CD4-positive, alpha-beta T cell treated with Interleukin-4 for 4 hours (primary cell): ENCODE measurements around the gene FXYD6.
"Not testable (repeated sequence)": the region's sequence is repeated elsewhere in the genome, so short reads cannot be mapped to it uniquely, and the experiment has no call there.

Source experiments
- DNase-seq: peaks from one replicate; pipeline ENCODE4 v3.0.0-alpha.2; 2020

FXYD6 gene

GRCh38 chr11:117814766-117815261, 61.6 kb downstream of the FXYD6 start:
- peak; percentile 86 for DNase-seq

GRCh38 chr11:117814204-117814765, 62.2 kb downstream of the FXYD6 start:
- DNase-seq: no peak

- not testable (repeated sequence) for DNase-seq
These were observed 66.4 kb downstream of the FXYD6 start for GRCh38 chr11:117810056-117810451.

GRCh38 chr11:117809236-117810055, 67.0 kb downstream of the FXYD6 start:
- DNase-seq: peak; percentile 39

- no peak for DNase-seq
These were observed 67.7 kb downstream of the FXYD6 start for GRCh38 chr11:117808784-117809183.

GRCh38 chr11:117807482-117808327, 68.8 kb downstream of the FXYD6 start:
- peak; percentile 71 for DNase-seq

- DNase-seq: no peak
These were observed 69.6 kb downstream of the FXYD6 start for GRCh38 chr11:117806846-117807245.

- no peak for DNase-seq
These were observed 71.4 kb downstream of the FXYD6 start for GRCh38 chr11:117805045-117805444.

GRCh38 chr11:117803896-117804295, 72.6 kb downstream of the FXYD6 start:
- DNase-seq: no peak

GRCh38 chr11:117799634-117800033, 76.8 kb downstream of the FXYD6 start:
- no peak for DNase-seq

GRCh38 chr11:117796872-117797529, 79.5 kb downstream of the FXYD6 start, which contains the start of gene DSCAML1:
TSS of gene DSCAML1 (minus strand) at chr11:117797216. CDS start at chr11:117797079, 137 bp downstream.
- no peak for DNase-seq

GRCh38 chr11:117796456-117796871, 80.0 kb downstream of the FXYD6 start:
- no peak for DNase-seq

- DNase-seq: no peak
These were observed 80.6 kb downstream of the FXYD6 start for GRCh38 chr11:117795638-117796455.

- no peak for DNase-seq
These were observed 81.5 kb downstream of the FXYD6 start for GRCh38 chr11:117794772-117795629.

GRCh38 chr11:117794135-117794534, 82.3 kb downstream of the FXYD6 start:
- no peak for DNase-seq

GRCh38 chr11:117793583-117793982, 82.9 kb downstream of the FXYD6 start:
- no peak for DNase-seq

- no peak for DNase-seq
These were observed 83.5 kb downstream of the FXYD6 start for GRCh38 chr11:117792992-117793391.

GRCh38 chr11:117792241-117792640, 84.2 kb downstream of the FXYD6 start:
- DNase-seq: no peak

- DNase-seq: no peak
These were observed 86.2 kb downstream of the FXYD6 start for GRCh38 chr11:117790279-117790678.

- DNase-seq: no peak
These were observed 87.2 kb downstream of the FXYD6 start for GRCh38 chr11:117789241-117789640.
